H1 (cell line): ENCODE measurements around the gene ANAPC5. TPM values are rescaled to one million over a fixed set of nuclear protein-coding genes. Genes with fewer than 3 reads are reported as not detected.

Experiments
- BACH1 ChIP-seq: IDR thresholded peaks from 2 replicates; pipeline ENCODE4 v1.6.1; 2012; ENCODE audit warnings: low read length, improper control_type of control experiment
- BCL11A ChIP-seq, 2 experiments: IDR thresholded peaks; one replicate each; pipeline ENCODE4 v1.6.1; 2011; ENCODE audit warnings: low read depth in 2 of 2, low read length in 2 of 2, mild to moderate bottlenecking in 2 of 2
- BRCA1 ChIP-seq: IDR thresholded peaks from 2 replicates; pipeline ENCODE4 v1.6.1; 2012; ENCODE audit warnings: low read depth, low read length, improper control_type of control experiment
- CEBPB ChIP-seq: IDR thresholded peaks from 2 replicates; pipeline ENCODE4 v1.6.1; 2012; ENCODE audit warnings: low read depth, low read length
- CHD2 ChIP-seq: IDR thresholded peaks from 2 replicates; pipeline ENCODE4 v1.6.1; 2012; ENCODE audit warnings: low read length, improper control_type of control experiment
- FOSL1 ChIP-seq: IDR thresholded peaks from 2 replicates; pipeline ENCODE4 v1.6.1; 2011; ENCODE audit warnings: mild to moderate bottlenecking, low read depth, low read length, moderate library complexity; ENCODE audit not compliant: insufficient read depth
- HDAC2 ChIP-seq, 2 experiments: fragments of 300-600 bp in 1 of 2; sonication (generic) in 1 of 2; IDR thresholded peaks; 2 replicates each; pipeline ENCODE4 v1.6.1; 2011 to 2012; ENCODE audit warnings: low read depth in 2 of 2, low read length in 2 of 2, mild to moderate bottlenecking in 2 of 2, moderate library complexity in 2 of 2, borderline replicate concordance in 1 of 2, inconsistent platforms in 1 of 2
- KDM1A ChIP-seq: fragments of 200-600, 300-600 bp; sonication (generic); IDR thresholded peaks from 2 replicates; pipeline ENCODE4 v1.7.1; 2016; ENCODE audit warnings: mild to moderate bottlenecking, low read length, borderline replicate concordance
- POLR2AphosphoS5 ChIP-seq: IDR thresholded peaks from 2 replicates; pipeline ENCODE4 v1.6.1; 2011; ENCODE audit warnings: low read depth, low read length
- RXRA ChIP-seq: IDR thresholded peaks from 2 replicates; pipeline ENCODE4 v1.6.1; 2011; ENCODE audit warnings: low read depth, mild to moderate bottlenecking, low read length, moderate library complexity; ENCODE audit not compliant: insufficient read depth
- SIX5 ChIP-seq: IDR thresholded peaks from 2 replicates; pipeline ENCODE4 v1.6.1; 2011; ENCODE audit warnings: mild to moderate bottlenecking, low read depth, low read length
- SP1 ChIP-seq: IDR thresholded peaks from 2 replicates; pipeline ENCODE4 v1.6.1; 2011; ENCODE audit warnings: low read depth, low read length
- SUZ12 ChIP-seq: fragments of 200-600 bp; sonication (generic); IDR thresholded peaks from 2 replicates; pipeline ENCODE4 v1.6.1; 2012; ENCODE audit warnings: mild to moderate bottlenecking, inconsistent platforms, low read length, moderate library complexity, mixed read lengths
- TAF1 ChIP-seq: IDR thresholded peaks from 2 replicates; pipeline ENCODE4 v1.6.1; 2011; ENCODE audit warnings: mild to moderate bottlenecking, low read depth, low read length
- TAF7 ChIP-seq: optimal IDR thresholded peaks from 2 replicates; pipeline ENCODE3; 2011; ENCODE audit warnings: low read depth, mild to moderate bottlenecking, inconsistent platforms, low read length, moderate library complexity, borderline replicate concordance
- TCF12 ChIP-seq: IDR thresholded peaks from 2 replicates; pipeline ENCODE4 v1.6.1; 2011; ENCODE audit warnings: low read depth, mild to moderate bottlenecking, low read length
- USF2 ChIP-seq: IDR thresholded peaks from 2 replicates; pipeline ENCODE4 v1.6.1; 2011; ENCODE audit warnings: low read length, improper control_type of control experiment
- YY1 ChIP-seq: IDR thresholded peaks from 2 replicates; pipeline ENCODE4 v1.6.1; 2011; ENCODE audit warnings: low read depth, mild to moderate bottlenecking, low read length
- polyA plus RNA-seq, 7 experiments: library from polyadenylated mRNA; depleted of rRNA in 3 of 7; stranded (reverse) in 5 of 7; unstranded in 2 of 7; fragments of >200 nt in 5 of 7; fragments of 200-250 nt in 2 of 7; gene quantifications; 1 replicate in 5 of 7; 2 replicates in 1 of 7; 4 replicates in 1 of 7; pipeline versions ENCODE4 v1.2.1 to v1.2.3, GENCODE V29; 2011 to 2013; ENCODE audit warnings: missing spikeins in 2 of 7, mixed read lengths in 2 of 7
- total RNA-seq: library from RNA; stranded (reverse); fragmentation: NEBNext Ultra II Directional; extraction: Animal tissue kit (Norgen Biotek cat#: 25700); gene quantifications from 2 replicates; pipeline ENCODE4 v1.2.1, GENCODE V29; 2021
- TF ChIP-seq, protein P1 (sequence below): IDR thresholded peaks from 2 replicates; pipeline ENCODE4 v1.6.1; 2012; ENCODE audit warnings: inconsistent platforms
- TF ChIP-seq, protein P2 (sequence below), 3 experiments: IDR thresholded peaks; 1 replicate in 2 of 3; 2 replicates in 1 of 3; pipeline versions ENCODE4 v1.5.1 to v1.6.1; 2011; ENCODE audit warnings: low read length in 3 of 3, mild to moderate bottlenecking in 3 of 3, inconsistent platforms in 2 of 3, low read depth in 1 of 3, moderate library complexity in 1 of 3; ENCODE audit not compliant: insufficient read depth in 1 of 3; ENCODE audit errors: control extremely low read depth in 1 of 3

The ANAPC5 gene
- total and polyA plus RNA-seq, 2 of the 8 experiments (the other 6 are each of a cell fraction or from before 2014, with no cell fraction given): 103 to 127 TPM

DNA sequence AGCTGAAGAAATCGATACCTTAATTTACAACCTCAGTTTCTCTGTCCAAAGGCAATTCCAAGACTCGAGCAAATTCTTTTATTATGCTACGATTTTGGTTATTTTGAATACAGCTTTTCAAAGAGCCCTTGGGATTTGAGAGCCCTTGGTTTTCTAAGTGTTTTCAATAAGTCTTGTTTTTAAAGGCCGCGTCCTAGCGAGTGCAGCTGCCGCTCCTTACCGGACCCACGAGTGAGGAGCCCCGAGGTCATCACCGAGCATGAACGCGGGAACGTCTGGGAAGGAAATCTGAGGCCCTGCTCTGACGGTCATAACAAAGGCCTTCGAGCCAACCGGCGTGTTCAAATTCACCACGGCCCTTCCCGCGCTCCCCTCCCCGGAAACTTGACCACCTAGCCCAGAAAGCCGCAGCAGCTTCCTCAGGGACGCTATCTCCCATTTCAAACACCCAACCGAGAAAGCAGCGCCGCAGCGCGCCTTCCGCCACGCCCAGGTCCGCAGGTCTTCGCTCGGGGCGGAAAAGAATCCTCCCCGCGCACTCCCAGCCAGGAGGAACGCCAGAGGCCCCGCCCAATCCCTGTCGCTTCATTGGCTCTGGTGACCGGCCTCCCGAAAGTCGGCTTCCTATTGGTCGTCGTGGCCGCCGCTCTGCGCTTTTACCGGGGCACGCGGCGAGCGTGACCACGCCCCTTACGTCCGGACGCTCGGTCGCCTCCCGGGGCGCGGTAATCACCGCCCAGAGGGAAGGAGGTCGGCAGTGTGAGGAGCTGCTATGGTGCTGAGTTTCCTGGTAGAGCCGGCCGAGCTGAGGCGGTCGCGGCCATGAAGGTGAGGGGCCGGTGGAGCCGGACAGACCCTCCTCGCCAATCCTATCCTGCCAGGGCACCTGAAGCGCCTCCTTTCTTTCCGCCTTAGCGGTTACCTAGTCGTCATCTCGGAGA is 47.5 kb upstream of the ANAPC5 start, which contains the start of gene RNF34 (continued):
- TF ChIP-seq, protein P1, sequence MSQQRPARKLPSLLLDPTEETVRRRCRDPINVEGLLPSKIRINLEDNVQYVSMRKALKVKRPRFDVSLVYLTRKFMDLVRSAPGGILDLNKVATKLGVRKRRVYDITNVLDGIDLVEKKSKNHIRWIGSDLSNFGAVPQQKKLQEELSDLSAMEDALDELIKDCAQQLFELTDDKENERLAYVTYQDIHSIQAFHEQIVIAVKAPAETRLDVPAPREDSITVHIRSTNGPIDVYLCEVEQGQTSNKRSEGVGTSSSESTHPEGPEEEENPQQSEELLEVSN: peak; percentile 93
- TF ChIP-seq BACH1: no peak; the same call in 1 of the 2 replicates
- TF ChIP-seq TAF1: peak; percentile 96
- peak; percentile 97 for TF ChIP-seq SP1
- TF ChIP-seq YY1: peak; percentile 34; the same call in 1 of the 2 replicates
- TF ChIP-seq POLR2AphosphoS5: peak; percentile 91
- TF ChIP-seq, protein P2, sequence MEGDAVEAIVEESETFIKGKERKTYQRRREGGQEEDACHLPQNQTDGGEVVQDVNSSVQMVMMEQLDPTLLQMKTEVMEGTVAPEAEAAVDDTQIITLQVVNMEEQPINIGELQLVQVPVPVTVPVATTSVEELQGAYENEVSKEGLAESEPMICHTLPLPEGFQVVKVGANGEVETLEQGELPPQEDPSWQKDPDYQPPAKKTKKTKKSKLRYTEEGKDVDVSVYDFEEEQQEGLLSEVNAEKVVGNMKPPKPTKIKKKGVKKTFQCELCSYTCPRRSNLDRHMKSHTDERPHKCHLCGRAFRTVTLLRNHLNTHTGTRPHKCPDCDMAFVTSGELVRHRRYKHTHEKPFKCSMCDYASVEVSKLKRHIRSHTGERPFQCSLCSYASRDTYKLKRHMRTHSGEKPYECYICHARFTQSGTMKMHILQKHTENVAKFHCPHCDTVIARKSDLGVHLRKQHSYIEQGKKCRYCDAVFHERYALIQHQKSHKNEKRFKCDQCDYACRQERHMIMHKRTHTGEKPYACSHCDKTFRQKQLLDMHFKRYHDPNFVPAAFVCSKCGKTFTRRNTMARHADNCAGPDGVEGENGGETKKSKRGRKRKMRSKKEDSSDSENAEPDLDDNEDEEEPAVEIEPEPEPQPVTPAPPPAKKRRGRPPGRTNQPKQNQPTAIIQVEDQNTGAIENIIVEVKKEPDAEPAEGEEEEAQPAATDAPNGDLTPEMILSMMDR (IDR thresholded peaks at IDR 0.05; ENCODE audit: control extremely low read depth in 1 of 3, insufficient read depth in 1 of 3, low read depth in 1 of 3, low read length in 3 of 3): no peak
- no peak for TF ChIP-seq SIX5
- TF ChIP-seq CEBPB: no peak
- TF ChIP-seq HDAC2 (IDR thresholded peaks at IDR 0.05; ENCODE audit: borderline replicate concordance in 1 of 2, low read depth in 2 of 2, low read length in 2 of 2): no peak
- 0 out of 2 replicates have a peak, but pooled peaks have one; percentile 2 for TF ChIP-seq TCF12
- no peak for TF ChIP-seq RXRA
- peak; percentile 83 for TF ChIP-seq CHD2
- no peak for TF ChIP-seq KDM1A
- no peak for TF ChIP-seq BRCA1
- TF ChIP-seq TAF7: peak; percentile 94
- no peak for TF ChIP-seq FOSL1
- TF ChIP-seq SUZ12: no peak
- TF ChIP-seq BCL11A (IDR thresholded peaks at IDR 0.05; ENCODE audit: low read depth in 2 of 2, low read length in 2 of 2): no peak
- no peak; the same call in 1 of the 2 replicates for TF ChIP-seq USF2
